A549 (cell line): ENCODE results near the gene COPS6. TPM values are rescaled to one million over a fixed set of nuclear protein-coding genes. Genes with fewer than 3 reads are reported as not detected.
A peak's percentile ranks its signal among the peaks of the same experiment; 100 is the strongest.

Experiments
- ATAC-seq, 2 experiments: fragments of 200-7000 bp in 1 of 2; fragments of >200 bp in 1 of 2; cut with Nextera tagmentation in 1 of 2; cut with Tn5 transposase in 1 of 2; 3 replicates each; pipeline versions ENCODE4 v1.8.0 to v1.9.1; 2018 to 2020; ENCODE audit warnings: mild to moderate bottlenecking in 1 of 2, moderate library complexity in 1 of 2
- CTCF ChIA-PET: fragments of 300-600 bp; sonication (Branson Sonifier 250); formaldehyde crosslinking; extraction: SDS; loops from one replicate; lab custom pipeline; 2021; ENCODE audit warnings: antibody characterized with exemption, inconsistent platforms; lab: Yijun Ruan, JAX
- POLR2A ChIA-PET: fragments of 350-600 bp; formaldehyde crosslinking; extraction: SDS; loops from one replicate; lab custom pipeline; 2021; ENCODE audit warnings: antibody characterized with exemption, inconsistent platforms; lab: Yijun Ruan, JAX
- DNase-seq, 2 experiments: peaks; one replicate each; pipeline versions ENCODE4 v3.0.0 to v3.0.0-alpha.2; 2011 to 2016; ENCODE audit warnings: low read depth in 1 of 2, low spot score in 1 of 2
- FAIRE-seq: peaks from 2 replicates; lab custom pipeline; 2011; peaks lifted over from hg19 to GRCh38; lab: Jason Lieb, UNC
- H3K27ac ChIP-seq, 2 experiments: fragments of >200 bp; sonication (Bioruptor Twin); formaldehyde crosslinking; 3 replicates each; pipeline ENCODE4 v1.5.1; 2016 to 2017
- H3K4me1 ChIP-seq: fragments of >200 bp; sonication (Bioruptor Twin); formaldehyde crosslinking; 3 replicates; pipeline ENCODE4 v1.6.1; 2016
- H3K4me2 ChIP-seq: fragments of >200 bp; sonication (Bioruptor Twin); formaldehyde crosslinking; 3 replicates; pipeline ENCODE4 v1.6.1; 2016
- H3K4me3 ChIP-seq: fragments of >200 bp; sonication (Bioruptor Twin); formaldehyde crosslinking; 3 replicates; pipeline ENCODE4 v1.5.1; 2016
- H3K9me3 ChIP-seq: fragments of >200 bp; sonication (Bioruptor Twin); formaldehyde crosslinking; 3 replicates; pipeline ENCODE4 v1.6.1; 2016
- BCL3 ChIP-seq: fragments of >200 bp; sonication (Bioruptor Twin); formaldehyde crosslinking; IDR thresholded peaks from 3 replicates; pipeline ENCODE4 v1.6.1; 2016
- CBX2 ChIP-seq: fragments of 200-600 bp; sonication (generic); IDR thresholded peaks from 2 replicates; pipeline ENCODE4 v1.6.1; 2016; ENCODE audit warnings: low read depth, mild to moderate bottlenecking, borderline replicate concordance
- CHD4 ChIP-seq: fragments of 200-600 bp; sonication (generic); IDR thresholded peaks from 2 replicates; pipeline ENCODE4 v1.6.1; 2016; ENCODE audit warnings: antibody characterized with exemption, mild to moderate bottlenecking, borderline replicate concordance
- CTCF ChIP-seq: fragments of >200 bp; sonication (Bioruptor Twin); formaldehyde crosslinking; IDR thresholded peaks from 3 replicates; pipeline ENCODE4 v1.5.1; 2016
- EHMT2 ChIP-seq: fragments of 200-600 bp; sonication (generic); IDR thresholded peaks from 2 replicates; pipeline ENCODE4 v1.6.1; 2016; ENCODE audit warnings: antibody characterized with exemption, low read depth, mild to moderate bottlenecking, moderate library complexity
- EP300 ChIP-seq, 2 experiments: fragments of >200 bp; sonication (Bioruptor Twin); formaldehyde crosslinking; IDR thresholded peaks; 2 replicates in 1 of 2; 3 replicates in 1 of 2; pipeline ENCODE4 v1.6.1; 2016 to 2017
- ESRRA ChIP-seq: fragments of 150-350 bp; IDR thresholded peaks from 2 replicates; pipeline ENCODE4 v1.6.1; 2014; ENCODE audit warnings: mild to moderate bottlenecking, low read length, borderline replicate concordance
- GATA3 ChIP-seq: IDR thresholded peaks from 2 replicates; pipeline ENCODE4 v1.6.1; 2012; ENCODE audit warnings: borderline replicate concordance
- HDAC2 ChIP-seq: fragments of 200-600 bp; sonication (generic); IDR thresholded peaks from 2 replicates; pipeline ENCODE4 v1.6.1; 2016
- HES2 ChIP-seq: fragments of >200 bp; sonication (Bioruptor Twin); formaldehyde crosslinking; IDR thresholded peaks from 2 replicates; pipeline ENCODE4 v1.6.1; 2016
- HOXA7 ChIP-seq: fragments of 250-450 bp; sonication (Bioruptor Pico); IDR thresholded peaks from 2 replicates; pipeline ENCODE4 v1.5.0; 2020; ENCODE audit warnings: mild to moderate bottlenecking, moderate library complexity
- HOXB5 ChIP-seq: fragments of 250-450 bp; sonication (Bioruptor Pico); IDR thresholded peaks from 2 replicates; pipeline ENCODE4 v1.5.0; 2020; ENCODE audit warnings: mild to moderate bottlenecking, moderate library complexity
- JUN ChIP-seq, 2 experiments: fragments of >200 bp; sonication (Bioruptor Twin); formaldehyde crosslinking; IDR thresholded peaks; 2 replicates in 1 of 2; 3 replicates in 1 of 2; pipeline ENCODE4 v1.6.1; 2016 to 2017
- JUNB ChIP-seq: fragments of >200 bp; sonication (Bioruptor Twin); formaldehyde crosslinking; IDR thresholded peaks from 2 replicates; pipeline ENCODE4 v1.6.1; 2016
- KDM5A ChIP-seq: fragments of 200-600 bp; sonication (generic); IDR thresholded peaks from 2 replicates; pipeline ENCODE4 v1.6.1; 2016; ENCODE audit warnings: antibody characterized with exemption, mild to moderate bottlenecking
- MAZ ChIP-seq: fragments of 150-350 bp; IDR thresholded peaks from 2 replicates; pipeline ENCODE4 v1.6.1; 2014; ENCODE audit warnings: antibody characterized with exemption, low read depth, low read length, borderline replicate concordance
- MYC ChIP-seq: IDR thresholded peaks from 2 replicates; pipeline ENCODE4 v1.6.1; 2012; ENCODE audit warnings: mild to moderate bottlenecking, inconsistent platforms, low read length, improper control_type of control experiment, borderline replicate concordance
- NPAS2 ChIP-seq: fragments of 250-450 bp; sonication (Bioruptor Pico); IDR thresholded peaks from 2 replicates; pipeline ENCODE4 v1.8.0; 2022; ENCODE audit warnings: mild to moderate bottlenecking, moderate library complexity, borderline replicate concordance
- PBX3 ChIP-seq: IDR thresholded peaks from 2 replicates; pipeline ENCODE4 v1.6.1; 2012
- PHF8 ChIP-seq: fragments of 200-600 bp; sonication (generic); IDR thresholded peaks from 2 replicates; pipeline ENCODE4 v1.6.1; 2016; ENCODE audit warnings: low read depth, mild to moderate bottlenecking, antibody characterized with exemption, moderate library complexity, borderline replicate concordance
- POLR2A ChIP-seq: IDR thresholded peaks from 2 replicates; pipeline ENCODE4 v1.6.1; 2012; ENCODE audit warnings: mild to moderate bottlenecking, low read length
- RAD21 ChIP-seq, 2 experiments: fragments of >200 bp in 1 of 2; sonication (Bioruptor Twin) in 1 of 2; formaldehyde crosslinking in 1 of 2; IDR thresholded peaks in 1 of 2; conservative IDR thresholded peaks in 1 of 2; 2 replicates in 1 of 2; 3 replicates in 1 of 2; pipeline ENCODE4 v1.6.1; 2012 to 2018; ENCODE audit warnings: inconsistent platforms in 1 of 2
- RCOR1 ChIP-seq: fragments of 150-350 bp; IDR thresholded peaks from 2 replicates; pipeline ENCODE4 v1.6.1; 2014; ENCODE audit warnings: antibody characterized with exemption, low read length, low read depth
- REST ChIP-seq: fragments of 200-600 bp; sonication (generic); IDR thresholded peaks from 2 replicates; pipeline ENCODE4 v1.6.1; 2016; ENCODE audit warnings: antibody characterized with exemption, mild to moderate bottlenecking, moderate library complexity
- RNF2 ChIP-seq: fragments of 200-600 bp; sonication (generic); IDR thresholded peaks from 2 replicates; pipeline ENCODE4 v1.6.1; 2016; ENCODE audit warnings: low read depth, mild to moderate bottlenecking, antibody characterized with exemption, moderate library complexity, borderline replicate concordance
- SMC3 ChIP-seq: fragments of >200 bp; sonication (Bioruptor Twin); formaldehyde crosslinking; IDR thresholded peaks from 3 replicates; pipeline ENCODE4 v1.6.1; 2018; ENCODE audit warnings: inconsistent platforms
- SREBF2 ChIP-seq: fragments of 450-650 bp; IDR thresholded peaks from 2 replicates; pipeline ENCODE4 v1.6.1; 2014; ENCODE audit warnings: mild to moderate bottlenecking, moderate library complexity
- TFCP2L1 ChIP-seq: fragments of 250-450 bp; sonication (Bioruptor Pico); IDR thresholded peaks from 2 replicates; pipeline ENCODE4 v1.5.0; 2021; ENCODE audit warnings: mild to moderate bottlenecking
- TP53 ChIP-seq: fragments of 250-450 bp; sonication (Bioruptor Pico); IDR thresholded peaks from 2 replicates; pipeline ENCODE4 v1.5.0; 2021; ENCODE audit warnings: mild to moderate bottlenecking, moderate library complexity
- USF2 ChIP-seq: fragments of 450-650 bp; IDR thresholded peaks from 2 replicates; pipeline ENCODE4 v1.6.1; 2014; ENCODE audit warnings: antibody characterized with exemption
- ZC3H11A ChIP-seq: fragments of 450-650 bp; IDR thresholded peaks from 2 replicates; pipeline ENCODE4 v1.6.1; 2014; ENCODE audit warnings: antibody characterized with exemption, mild to moderate bottlenecking
- ZNF302 ChIP-seq: fragments of 250-450 bp; sonication (Bioruptor Pico); IDR thresholded peaks from 2 replicates; pipeline ENCODE4 v1.9.0; 2021; ENCODE audit warnings: inconsistent platforms, mild to moderate bottlenecking, moderate library complexity
- ZSCAN20 ChIP-seq: fragments of 250-450 bp; sonication (Bioruptor Pico); IDR thresholded peaks from 2 replicates; pipeline ENCODE4 v1.8.0; 2022; ENCODE audit warnings: mild to moderate bottlenecking, moderate library complexity
- WGBS: methylation state at CpG from one replicate; pipeline ENCODE4 v1.1.6; 2017; ENCODE audit errors: missing lambda C conversion rate; 5-methylcytosine and 5-hydroxymethylcytosine counted together
- polyA plus RNA-seq, 4 experiments: library from polyadenylated mRNA; depleted of rRNA in 3 of 4; stranded (reverse); fragments of >200 nt; fragmentation: RNase III in 1 of 4; extraction: RNeasy Plus Mini Kit Qiagen cat#74134 plus additional on column Dnase treatment in 1 of 4; gene quantifications; 2 replicates in 3 of 4; 3 replicates in 1 of 4; pipeline ENCODE4 v1.2.3, GENCODE V29; 2011 to 2017

Gene COPS6
- polyA plus RNA-seq, 2 of the 4 experiments (the other 2 are of a cell fraction) = 192 to 219 TPM

GRCh38 chr7:100081535-100082102, 7.2 kb upstream of the COPS6 start, which contains the start of gene ZNF3:
Gene ZNF3 (minus strand): TSS chr7:100081723. CDS start chr7:100077357, 4,366 bp downstream.
- POLR2A ChIA-PET = no interaction called here
- ATAC-seq = peak; percentile 94 to 96
- peak within 1 kb of the TSS; percentile 88 to 90 for H3K27ac ChIP-seq
- H3K9me3 ChIP-seq = peaks cover 21% of the 10 kb centered on the region
- FAIRE-seq = no peak
- 2% methylated on average over 32 of the region's 55 CpGs for whole genome bisulfite sequencing
- H3K4me3 ChIP-seq = peak within 1 kb of the TSS; percentile 98
- peak; percentile 91 to 99 for DNase-seq
- H3K4me1 ChIP-seq = peaks cover 7% of the 10 kb centered on the region; the same call in 1 of the 3 replicates
- CTCF ChIA-PET = interaction anchor here (0.7 to 2.3 kb wide), 12 partner anchors 8 to 450 kb away, joined by 3 to 14 read pairs (median 4); no protein-coding TSS in a partner anchor
- H3K4me2 ChIP-seq = peak within 1 kb of the TSS; percentile 81
- TF ChIP-seq GATA3 = peak; percentile 24; the same call in 1 of the 2 replicates
- peak; percentile 69 for TF ChIP-seq MAZ
- no peak for TF ChIP-seq EHMT2
- no peak for TF ChIP-seq SREBF2
- TF ChIP-seq CBX2 = no peak
- TF ChIP-seq PHF8 = peak; percentile 97
- TF ChIP-seq HES2 = no peak
- 0 out of 2 replicates have a peak, but pooled peaks have one; percentile 73 for TF ChIP-seq TFCP2L1 (CRISPR knock-in tag)
- peak; percentile 89 for TF ChIP-seq SMC3
- TF ChIP-seq RCOR1 = no peak
- TF ChIP-seq USF2 = peak; percentile 23; the same call in 1 of the 2 replicates
- TF ChIP-seq HOXA7 (CRISPR knock-in tag) = no peak
- TF ChIP-seq CHD4 = no peak
- TF ChIP-seq TP53 = no peak
- peak; percentile 63 to 93; a peak in 3 of 5 replicates for TF ChIP-seq JUN (IDR thresholded peaks at IDR 0.05)
- TF ChIP-seq NPAS2 (CRISPR knock-in tag) = no peak
- TF ChIP-seq JUNB = no peak
- no peak for TF ChIP-seq REST
- no peak for TF ChIP-seq ESRRA
- peak; percentile 76 to 88 for TF ChIP-seq RAD21 (conservative IDR thresholded peaks at IDR 0.05 in 1 of 2, IDR thresholded peaks at IDR 0.05 in 1 of 2)
- TF ChIP-seq MYC = peak; percentile 95
- peak; percentile 68 for TF ChIP-seq PBX3
- no peak for TF ChIP-seq HDAC2
- no peak for TF ChIP-seq ZC3H11A
- peak; percentile 69 for TF ChIP-seq POLR2A
- peak; percentile 83 for TF ChIP-seq BCL3
- TF ChIP-seq CTCF = peak; percentile 95
- no peak for TF ChIP-seq EP300 (IDR thresholded peaks at IDR 0.05)
- 0 out of 2 replicates have a peak, but pooled peaks have one; percentile 20 for TF ChIP-seq HOXB5 (CRISPR knock-in tag)
- no peak for TF ChIP-seq ZNF302 (CRISPR knock-in tag)
- no peak for TF ChIP-seq ZSCAN20
- peak; percentile 73; the same call in 1 of the 2 replicates for TF ChIP-seq KDM5A
- TF ChIP-seq RNF2 = no peak
